BE2C (cell line): ENCODE data around the gene ATOX1.
"Not testable (repeated sequence)": the region's sequence is repeated elsewhere in the genome, so short reads cannot be mapped to it uniquely, and the experiment has no call there.

Source experiments
- DNase-seq: peaks from one replicate; pipeline ENCODE4 v3.0.0-alpha.2; 2020
- H3K27me3 ChIP-seq: fragments of 250-450 bp; sonication (Bioruptor Pico); 2 replicates; pipeline ENCODE4 v1.5.1; 2020; ENCODE audit warnings: mild to moderate bottlenecking
- H3K36me3 ChIP-seq: fragments of 250-450 bp; sonication (Bioruptor Pico); 2 replicates; pipeline ENCODE4 v1.5.1; 2020; ENCODE audit warnings: mild to moderate bottlenecking
- H3K4me1 ChIP-seq: fragments of 250-450 bp; sonication (Bioruptor Pico); 2 replicates; pipeline ENCODE4 v1.5.1; 2020
- H3K4me3 ChIP-seq: 2 replicates; pipeline ENCODE4 v1.5.1; 2011; ENCODE audit warnings: low read depth, low read length
- H3K9me3 ChIP-seq: fragments of 250-450 bp; sonication (Bioruptor Pico); 2 replicates; pipeline ENCODE4 v1.5.1; 2020
- CTCF ChIP-seq: IDR thresholded peaks from 2 replicates; pipeline ENCODE4 v1.5.1; 2012; ENCODE audit warnings: mild to moderate bottlenecking, low read depth, low read length

The ATOX1 gene

DNA sequence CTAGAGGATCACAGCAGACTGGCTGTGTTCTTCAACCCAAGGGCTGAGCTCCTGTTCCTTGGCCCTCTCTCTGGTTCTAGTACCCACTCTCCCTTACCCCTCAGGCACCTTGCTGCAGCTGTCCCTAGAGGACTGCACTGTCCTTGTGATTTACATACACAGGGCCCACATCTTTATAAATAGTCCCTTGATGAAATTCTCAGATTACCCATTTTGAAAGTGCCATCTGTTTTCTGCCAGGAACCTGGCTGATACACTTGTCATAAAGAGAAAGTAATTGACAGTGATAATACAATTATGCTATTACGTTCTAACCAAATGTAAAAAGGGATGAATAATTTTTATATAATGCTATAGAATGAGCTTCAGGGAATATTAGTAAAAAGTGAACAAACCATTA is 55.2 kb downstream of the ATOX1 start:
- no peak for TF ChIP-seq CTCF
- no peaks in the 10 kb centered on the region for H3K9me3 ChIP-seq
- H3K36me3 ChIP-seq: no peaks in the 10 kb centered on the region
- peak; percentile 89 for DNase-seq
- no peaks in the 10 kb centered on the region for H3K27me3 ChIP-seq
- no peak overlapping the region for H3K4me3 ChIP-seq
- H3K4me1 ChIP-seq: peaks cover 19% of the 10 kb centered on the region

DNA sequence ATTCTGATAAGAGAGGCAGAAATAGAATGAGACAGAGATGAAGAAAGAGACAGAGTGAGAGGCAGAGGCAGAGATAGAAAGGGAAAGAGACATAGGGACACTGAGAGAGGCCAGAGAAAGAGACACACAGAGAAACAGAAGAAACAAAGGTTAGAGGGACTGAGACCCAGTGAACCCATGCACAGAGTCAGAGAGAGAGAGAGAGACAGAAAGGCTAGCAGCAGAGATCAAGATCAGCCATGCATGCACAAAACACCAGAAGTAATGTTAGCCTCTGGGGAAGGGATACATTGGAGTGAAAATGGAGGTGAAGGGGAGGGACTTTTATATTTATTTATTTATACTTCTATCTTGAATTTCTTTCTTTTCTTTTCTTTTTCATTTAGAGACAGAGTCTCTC is 57.6 kb downstream of the ATOX1 start:
- H3K36me3 ChIP-seq: no peaks in the 10 kb centered on the region
- H3K27me3 ChIP-seq: no peaks in the 10 kb centered on the region
- no peak for TF ChIP-seq CTCF
- no peak for DNase-seq
- H3K9me3 ChIP-seq: no peaks in the 10 kb centered on the region
- H3K4me1 ChIP-seq: peaks cover 25% of the 10 kb centered on the region
- no peak overlapping the region for H3K4me3 ChIP-seq

GRCh38 chr5:151700296-151700695 is 58.1 kb downstream of the ATOX1 start:
- Histone ChIP-seq H3K27me3 (no peaks in the 10 kb centered on the region), H3K9me3 (no peaks in the 10 kb centered on the region), H3K4me3 (no peak overlapping the region), H3K36me3 (no peaks in the 10 kb centered on the region), H3K4me1 (peaks cover 25% of the 10 kb centered on the region)
- DNase-seq: no peak
- TF ChIP-seq CTCF: no peak

DNA sequence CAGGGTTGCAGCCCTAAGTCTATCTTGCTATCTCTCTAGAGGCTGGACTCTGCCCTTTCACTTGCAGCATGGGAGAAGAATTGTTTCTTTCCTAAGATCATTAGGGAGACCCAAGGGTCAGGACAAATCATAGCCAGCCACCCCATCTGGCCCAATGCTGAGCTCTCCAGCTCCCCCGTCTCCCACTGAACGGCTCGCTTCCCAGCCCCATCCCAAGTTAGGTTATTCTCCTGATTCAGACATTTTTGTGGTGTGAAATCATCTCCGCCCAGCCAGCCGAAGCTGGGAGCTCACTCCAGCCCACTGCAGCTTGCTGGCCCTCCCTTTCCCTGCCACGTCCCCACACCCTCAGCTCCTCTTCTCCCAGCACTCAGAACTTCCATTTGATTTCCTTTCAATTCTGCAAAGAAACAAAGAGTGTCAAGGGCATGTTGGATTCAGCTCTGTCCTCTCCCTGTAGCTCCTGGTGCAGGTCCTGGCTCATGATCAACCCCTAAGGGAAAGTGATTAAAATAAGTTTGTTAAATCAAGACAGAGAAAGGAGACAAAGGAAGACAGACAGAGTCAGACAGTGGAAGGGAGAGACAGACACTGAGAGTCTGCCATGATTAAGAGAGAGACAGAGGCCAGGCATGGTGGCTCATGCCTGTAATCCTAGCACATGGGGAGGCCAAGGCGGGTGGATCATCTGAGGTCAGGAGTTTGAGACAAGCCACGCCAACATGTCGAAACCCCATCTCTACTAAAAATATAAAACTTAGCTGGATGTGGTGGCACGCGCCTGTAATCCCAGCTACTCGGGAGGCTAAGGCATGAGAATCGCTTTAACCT is 59.1 kb downstream of the ATOX1 start:
- no peaks in the 10 kb centered on the region for H3K27me3 ChIP-seq
- H3K4me1 ChIP-seq: peaks cover 25% of the 10 kb centered on the region
- no peak for DNase-seq
- no peak overlapping the region for H3K4me3 ChIP-seq
- H3K36me3 ChIP-seq: no peaks in the 10 kb centered on the region
- TF ChIP-seq CTCF: no peak
- H3K9me3 ChIP-seq: no peaks in the 10 kb centered on the region

GRCh38 chr5:151698081-151698480 is 60.4 kb downstream of the ATOX1 start:
- H3K4me3 ChIP-seq, H3K36me3 ChIP-seq: not testable (repeated sequence)
- H3K4me1 ChIP-seq: peaks cover 18% of the 10 kb centered on the region

DNA sequence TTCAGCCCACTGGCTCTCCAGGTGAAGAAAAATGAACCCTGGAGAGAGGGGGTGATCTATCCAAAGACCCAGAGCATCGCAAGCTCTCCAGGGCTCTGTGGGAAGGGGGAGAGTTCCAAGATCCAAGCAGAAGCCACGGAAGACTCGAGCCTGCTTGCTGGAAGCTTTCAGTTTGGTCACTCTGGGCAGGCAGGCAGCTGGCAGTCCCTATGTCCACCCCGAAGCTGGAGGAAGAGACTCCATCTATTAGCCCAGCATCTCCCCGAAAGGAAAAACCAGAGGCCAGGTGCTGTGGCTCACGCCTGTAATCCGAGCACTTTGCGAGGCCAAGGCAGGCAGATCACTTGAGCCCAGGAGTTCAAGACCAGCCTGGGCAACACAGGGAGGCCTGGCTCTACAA is 61.0 kb downstream of the ATOX1 start:
- TF ChIP-seq CTCF: no peak
- H3K4me1 ChIP-seq: peaks cover 12% of the 10 kb centered on the region
- no peak overlapping the region for H3K4me3 ChIP-seq
- H3K9me3 ChIP-seq: no peaks in the 10 kb centered on the region
- DNase-seq: no peak
- H3K36me3 ChIP-seq: no peaks in the 10 kb centered on the region
- no peaks in the 10 kb centered on the region for H3K27me3 ChIP-seq

More at GRCh38 chr5:151698081-151698480, 60.4 kb downstream of the ATOX1 start:
- not testable (repeated sequence) for DNase-seq, H3K27me3 ChIP-seq, H3K9me3 ChIP-seq
